ENCODE measurements around the gene RPS6KA5. TPM values are rescaled to one million over a fixed set of nuclear protein-coding genes. Genes with fewer than 3 reads are reported as not detected.

RPS6KA5 gene
- total RNA-seq, 1 experiment from 2014 or later: 8.6 TPM

- Histone ChIP-seq H3K9me3 (ENCODE audit: low read length) (no peaks in the 10 kb centered on the region), H3K9me2 (replicated peaks; ENCODE audit: low read length) (no peaks in the 10 kb centered on the region), H3F3A (ENCODE audit: low read length, unreplicated experiment) (no peaks in the 10 kb centered on the region), H3K4me2 (ENCODE audit: low read length) (no peak overlapping the region), H3K36me3 (ENCODE audit: low read depth, low read length) (no peaks in the 10 kb centered on the region), H3K27me3 (ENCODE audit: low read length) (no peaks in the 10 kb centered on the region), H3K4me1 (ENCODE audit: insufficient read depth, low read length) (peaks cover 10% of the 10 kb centered on the region), H2AFZ (ENCODE audit: low read length) (no peak overlapping the region), H3K79me2 (ENCODE audit: low read length) (no peaks in the 10 kb centered on the region), H4K20me1 (ENCODE audit: low read length) (no peaks in the 10 kb centered on the region), H3K9ac (ENCODE audit: low read length) (no peak overlapping the region), H3K4me3 (ENCODE audit: low read length) (no peak overlapping the region), H3K27ac (ENCODE audit: low read length) (no peak overlapping the region)
- POLR2A ChIA-PET (ENCODE audit: unreplicated experiment): no interaction called here
- BruUV-seq (replicated peaks): no TSS peak
- no peak for TF ChIP-seq EZH2 (IDR thresholded peaks at IDR 0.05; ENCODE audit: low read length, unreplicated experiment)
- TF ChIP-seq CTCF (conservative IDR thresholded peaks at IDR 0.05; ENCODE audit: low read depth, low read length): no peak
- TF ChIP-seq EZH2phosphoT487 (IDR thresholded peaks at IDR 0.05; ENCODE audit: borderline replicate concordance, low read length): no peak
- CTCF ChIA-PET: no interaction called here
- DNase-seq (no peak), ATAC-seq (no peak)
- intact Hi-C loops (cut with micrococcal nuclease): no loop called here
These were observed 229.3 kb downstream of the RPS6KA5 start for GRCh38 chr14:90830931-90831701.

GRCh38 chr14:90829677-90830076 is 230.8 kb downstream of the RPS6KA5 start:
- Histone ChIP-seq H3K27ac (ENCODE audit: low read length) (no peak overlapping the region), H2AFZ (ENCODE audit: low read length) (no peak overlapping the region), H3K4me1 (ENCODE audit: insufficient read depth, low read length) (peaks cover 10% of the 10 kb centered on the region), H3K9me3 (ENCODE audit: low read length) (no peaks in the 10 kb centered on the region), H3K36me3 (ENCODE audit: low read depth, low read length) (no peaks in the 10 kb centered on the region), H4K20me1 (ENCODE audit: low read length) (no peaks in the 10 kb centered on the region), H3K79me2 (ENCODE audit: low read length) (no peaks in the 10 kb centered on the region), H3K27me3 (ENCODE audit: low read length) (no peaks in the 10 kb centered on the region), H3K4me3 (ENCODE audit: low read length) (no peak overlapping the region), H3K9me2 (replicated peaks; ENCODE audit: low read length) (no peaks in the 10 kb centered on the region), H3K9ac (ENCODE audit: low read length) (no peak overlapping the region), H3F3A (ENCODE audit: low read length, unreplicated experiment) (no peaks in the 10 kb centered on the region), H3K4me2 (ENCODE audit: low read length) (no peak overlapping the region)
- ChIA-PET POLR2A (ENCODE audit: unreplicated experiment) (no interaction called here), CTCF (interaction anchor here (0.6 kb wide), 1 partner anchor 34 kb away, joined by 3 read pairs; no protein-coding TSS in a partner anchor)
- intact Hi-C loops (cut with micrococcal nuclease): loop anchor here (5.0 to 10.0 kb wide), 2 partner anchors 72 to 445 kb away; no protein-coding TSS in a partner anchor
- no peak for ATAC-seq
- TF ChIP-seq EZH2 (IDR thresholded peaks at IDR 0.05; ENCODE audit: low read length, unreplicated experiment) (no peak), EZH2phosphoT487 (IDR thresholded peaks at IDR 0.05; ENCODE audit: borderline replicate concordance, low read length) (no peak), CTCF (conservative IDR thresholded peaks at IDR 0.05; ENCODE audit: low read depth, low read length) (no peak)
- DNase-seq: no peak
- BruUV-seq (replicated peaks): no TSS peak

All from PC-3 (cell line).